ENCODE results near the gene KRTAP2-1.
"Not testable (repeated sequence)": the region's sequence is repeated elsewhere in the genome, so short reads cannot be mapped to it uniquely, and the experiment has no call there.

The KRTAP2-1 gene, protein sequence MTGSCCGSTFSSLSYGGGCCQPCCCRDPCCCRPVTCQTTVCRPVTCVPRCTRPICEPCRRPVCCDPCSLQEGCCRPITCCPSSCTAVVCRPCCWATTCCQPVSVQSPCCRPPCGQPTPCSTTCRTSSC

DNA sequence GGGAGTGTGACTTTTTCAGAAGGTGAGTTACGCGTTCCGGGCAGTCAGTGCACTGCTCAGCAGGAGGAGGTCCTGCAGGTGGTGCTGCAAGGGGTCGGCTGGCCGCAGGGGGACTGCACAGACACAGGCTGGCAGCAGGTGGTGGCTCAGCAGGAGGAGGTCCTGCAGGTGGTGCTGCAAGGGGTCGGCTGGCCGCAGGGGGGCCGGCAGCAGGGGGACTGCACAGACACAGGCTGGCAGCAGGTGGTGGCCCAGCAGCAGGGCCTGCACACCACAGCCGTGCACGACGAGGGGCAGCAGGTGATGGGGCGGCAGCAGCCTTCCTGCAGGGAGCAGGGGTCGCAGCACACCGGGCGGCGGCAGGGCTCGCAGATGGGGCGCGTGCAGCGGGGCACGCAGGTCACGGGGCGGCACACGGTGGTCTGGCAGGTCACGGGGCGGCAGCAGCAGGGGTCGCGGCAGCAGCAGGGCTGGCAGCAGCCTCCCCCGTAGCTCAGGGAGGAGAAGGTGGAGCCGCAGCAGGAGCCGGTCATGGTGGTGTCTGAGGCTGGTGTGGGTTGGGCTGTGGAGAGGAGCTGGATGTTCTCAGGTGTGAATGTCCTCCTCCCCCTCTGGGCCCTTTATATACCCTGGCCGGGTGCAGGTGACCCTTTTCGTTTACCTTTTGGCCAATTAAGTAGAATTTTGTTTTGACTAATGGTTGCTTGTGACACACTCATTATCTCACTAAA, at the start of gene KRTAP2-1:
KRTAP2-1 (minus strand) TSS at position 582 of the 731 bp plus-strand sequence; CDS start at position 533, 49 bp downstream.
- not testable (repeated sequence) for DNase-seq

DNA sequence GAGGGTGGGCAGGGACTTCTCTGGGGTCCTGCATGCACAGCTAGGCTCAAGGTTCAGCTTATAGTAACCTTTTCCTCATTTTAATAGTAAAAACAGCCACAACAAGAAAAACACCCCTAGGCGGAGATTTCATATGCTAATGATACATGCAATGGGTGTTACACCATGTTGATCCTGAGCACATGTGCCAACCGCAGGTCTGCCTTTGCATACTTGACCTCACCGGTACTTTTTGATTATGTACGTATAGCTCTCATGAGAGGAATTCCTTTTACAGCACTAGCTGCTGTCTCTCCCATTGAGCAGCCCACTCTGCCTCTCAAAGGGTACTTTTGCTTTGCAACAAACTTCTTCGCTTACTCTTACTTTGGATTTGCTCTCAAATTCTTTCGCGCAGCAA, 48.9 kb upstream of the KRTAP2-1 start:
- DNase-seq = no peak

DNA sequence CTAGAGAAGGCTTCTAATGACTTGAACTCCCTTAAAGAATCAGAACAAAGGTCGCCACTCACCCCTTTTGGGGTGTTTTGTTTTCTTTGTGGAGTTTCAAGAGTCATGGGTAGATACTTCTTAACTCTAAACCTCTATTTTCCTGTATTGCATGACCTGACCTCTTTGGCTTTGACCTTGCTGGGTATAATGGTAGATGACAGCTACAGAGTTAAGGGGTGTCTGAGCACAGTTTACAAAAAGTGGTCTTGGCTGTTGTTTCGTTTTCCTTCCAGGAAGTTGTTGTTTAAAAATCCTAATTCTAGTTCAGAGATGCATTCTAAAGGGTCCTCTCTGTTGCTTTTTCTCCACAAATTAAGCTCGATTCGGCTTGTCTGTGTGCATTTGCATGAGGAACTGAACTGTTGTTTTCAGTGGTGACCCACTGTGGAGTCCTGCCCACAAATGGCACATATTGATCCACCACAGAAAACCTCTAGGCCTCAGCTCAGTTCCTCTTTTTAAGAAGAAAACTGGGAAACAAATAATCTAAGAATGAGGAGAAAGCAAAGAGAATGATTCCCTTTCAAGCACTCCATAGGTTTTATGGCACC, 41.7 kb upstream of the KRTAP2-1 start:
- DNase-seq = not testable (repeated sequence)

DNA sequence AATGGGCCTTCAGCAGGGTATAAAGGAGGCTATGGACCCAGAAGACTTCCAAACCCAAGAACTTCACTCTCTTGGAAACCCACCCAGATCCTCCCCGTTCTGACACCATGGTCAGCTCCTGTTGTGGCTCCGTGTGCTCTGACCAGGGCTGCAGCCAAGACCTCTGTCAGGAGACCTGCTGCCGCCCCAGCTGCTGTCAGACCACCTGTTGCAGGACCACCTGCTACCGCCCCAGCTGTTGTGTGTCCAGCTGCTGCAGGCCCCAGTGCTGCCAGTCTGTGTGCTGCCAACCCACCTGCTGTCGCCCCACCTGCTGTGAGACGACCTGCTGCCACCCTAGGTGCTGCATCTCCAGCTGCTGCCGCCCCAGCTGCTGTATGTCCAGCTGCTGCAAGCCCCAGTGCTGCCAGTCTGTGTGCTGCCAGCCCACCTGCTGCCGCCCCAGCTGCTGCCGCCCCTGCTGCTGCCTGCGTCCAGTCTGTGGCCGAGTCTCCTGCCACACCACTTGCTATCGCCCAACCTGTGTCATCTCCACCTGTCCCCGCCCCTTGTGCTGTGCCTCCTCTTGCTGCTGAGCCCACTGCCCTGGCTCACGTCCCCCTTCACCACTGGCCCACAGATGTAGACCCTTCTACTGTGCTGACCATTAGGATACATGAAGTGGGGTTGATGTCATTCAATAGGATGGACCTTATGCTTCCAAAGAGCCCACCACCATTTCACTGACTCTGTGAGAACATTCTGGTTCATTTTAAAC, 37.2 kb upstream of the KRTAP2-1 start, which contains the start of gene KRTAP4-7:
KRTAP4-7 (plus strand) TSS at position 51 of the 757 bp plus-strand sequence; CDS start at position 108, 57 bp downstream.
- not testable (repeated sequence) for DNase-seq

DNA sequence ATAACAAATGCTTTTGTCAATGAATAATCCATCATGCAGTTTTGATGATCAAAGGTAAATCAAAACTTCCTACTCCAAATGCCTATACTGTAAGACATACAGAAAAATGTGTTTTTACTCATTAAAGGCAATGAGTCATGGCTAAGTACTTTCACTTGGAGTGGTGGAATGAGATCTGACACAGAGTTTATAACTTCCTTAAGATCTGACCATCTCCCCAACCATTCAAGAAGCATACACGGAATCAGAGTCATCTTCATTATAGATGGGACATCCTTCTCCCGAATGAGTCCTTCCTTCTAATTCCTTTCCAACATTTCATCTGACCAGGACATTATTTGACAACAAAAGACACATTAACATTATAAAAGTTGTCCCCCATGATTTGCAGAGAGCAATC, 36.3 kb upstream of the KRTAP2-1 start:
- not testable (repeated sequence) for DNase-seq

DNA sequence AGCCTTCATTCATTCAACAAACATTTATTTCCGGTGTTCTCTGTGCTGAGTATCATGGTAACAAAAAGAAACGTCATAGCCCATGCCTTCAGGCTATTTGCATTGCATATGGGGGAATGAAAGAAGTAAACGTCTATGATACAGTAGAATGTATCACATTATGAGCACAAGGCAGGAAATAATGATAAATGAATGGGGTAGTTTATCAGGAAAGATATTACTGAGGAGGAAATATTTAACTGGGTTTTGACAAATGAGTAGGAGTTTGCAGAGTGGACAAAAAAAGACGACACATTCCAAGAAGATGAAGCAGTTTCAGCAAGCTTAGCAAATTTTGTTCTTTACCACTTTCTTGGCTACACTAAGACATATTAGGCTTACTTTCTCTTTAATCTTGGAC, 35.5 kb upstream of the KRTAP2-1 start:
- no peak for DNase-seq

DNA sequence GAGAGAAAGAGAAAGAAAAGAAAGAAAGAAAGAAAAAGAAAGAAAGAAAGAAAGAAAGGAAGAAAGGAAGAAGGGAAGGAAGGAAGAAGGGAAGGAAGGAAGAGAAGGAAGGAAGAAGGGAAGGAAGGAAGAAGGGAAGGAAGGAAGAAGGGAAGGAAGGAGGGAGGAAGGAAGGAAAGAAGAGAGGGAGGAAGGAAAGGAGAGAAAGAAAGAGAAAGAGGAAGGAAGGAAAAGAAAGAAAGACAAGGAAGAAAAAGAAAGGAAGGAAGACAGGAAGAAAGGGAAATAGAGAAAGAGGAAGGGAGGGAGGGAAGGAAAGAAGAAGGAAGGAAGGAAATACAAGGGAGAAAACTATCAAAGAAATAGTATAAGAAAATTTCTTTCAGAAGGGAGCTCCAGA, 29.7 kb upstream of the KRTAP2-1 start:
- no peak for DNase-seq

DNA sequence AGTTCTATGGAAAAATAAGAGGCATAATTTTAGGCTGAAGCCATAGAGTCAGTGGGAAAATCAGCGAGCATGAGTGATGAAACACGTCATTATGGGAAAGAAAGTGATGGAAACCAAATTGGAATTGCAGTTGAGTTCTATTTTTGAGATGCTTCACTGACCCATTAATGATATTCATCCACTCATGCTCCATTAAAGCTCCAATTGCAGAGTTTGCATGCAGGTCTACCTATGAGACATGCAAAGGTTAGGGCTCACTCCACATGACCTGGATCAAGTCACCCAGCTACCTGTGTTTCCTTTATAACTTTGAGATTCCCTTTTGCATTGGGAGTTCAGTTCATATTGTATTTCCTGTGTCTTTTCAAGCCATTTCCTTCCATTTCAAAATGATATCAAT, 26.6 kb upstream of the KRTAP2-1 start:
- DNase-seq = no peak

DNA sequence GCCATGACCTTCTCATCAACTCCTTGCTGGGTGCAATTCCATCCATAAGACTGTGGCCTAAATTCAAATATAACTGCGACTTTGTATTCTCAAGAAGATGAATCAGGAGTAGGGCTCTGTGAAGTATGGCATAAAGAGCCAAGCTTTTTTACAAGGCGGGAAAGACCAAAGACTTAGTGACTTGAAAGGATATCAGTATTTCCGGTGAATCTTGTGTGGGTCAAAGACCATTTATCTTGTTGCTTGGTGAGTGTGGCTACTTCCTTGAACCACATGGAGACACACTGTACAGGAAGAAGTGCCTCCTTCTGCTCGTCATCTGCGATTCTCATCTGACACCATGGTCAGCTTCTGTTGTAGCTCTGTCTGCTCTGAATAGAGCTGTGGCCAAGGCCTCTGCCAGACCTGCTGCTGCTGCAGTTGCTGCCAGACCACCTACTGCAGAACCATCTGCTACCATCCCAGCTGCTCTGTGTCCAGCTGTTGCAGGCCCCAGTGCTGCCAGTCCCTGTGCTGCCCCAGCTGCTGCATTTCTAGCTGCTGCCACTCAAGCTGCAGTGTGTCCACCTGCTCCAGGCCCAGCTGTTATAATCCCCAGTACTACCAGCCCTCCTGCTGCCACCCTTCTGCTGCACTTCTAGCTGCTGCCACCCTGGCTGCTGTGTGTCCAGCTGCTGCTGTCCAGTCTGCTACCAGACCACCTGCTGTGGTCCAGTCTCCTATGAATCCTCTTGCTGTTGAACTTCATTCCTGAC, 24.7 kb upstream of the KRTAP2-1 start:
- no peak for DNase-seq

DNA sequence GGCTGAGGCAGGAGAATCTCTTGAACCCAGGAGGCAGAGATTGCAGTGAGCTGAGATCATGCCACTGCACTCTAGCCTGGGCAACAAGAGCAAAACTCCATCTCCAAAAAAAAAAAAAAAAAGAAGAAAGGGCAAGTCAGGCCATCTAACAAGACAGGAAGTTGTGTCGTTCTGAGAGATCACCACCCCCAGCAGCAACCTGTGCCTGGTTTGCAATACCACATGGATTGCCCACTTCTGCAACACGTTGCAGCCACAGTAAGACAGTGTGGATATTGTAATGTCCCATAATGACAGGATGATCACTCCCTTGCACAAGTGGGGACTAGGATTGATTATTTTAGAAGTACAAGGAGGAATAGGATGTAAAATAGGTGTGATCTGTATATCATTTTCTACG, 21.9 kb upstream of the KRTAP2-1 start:
- no peak for DNase-seq

DNA sequence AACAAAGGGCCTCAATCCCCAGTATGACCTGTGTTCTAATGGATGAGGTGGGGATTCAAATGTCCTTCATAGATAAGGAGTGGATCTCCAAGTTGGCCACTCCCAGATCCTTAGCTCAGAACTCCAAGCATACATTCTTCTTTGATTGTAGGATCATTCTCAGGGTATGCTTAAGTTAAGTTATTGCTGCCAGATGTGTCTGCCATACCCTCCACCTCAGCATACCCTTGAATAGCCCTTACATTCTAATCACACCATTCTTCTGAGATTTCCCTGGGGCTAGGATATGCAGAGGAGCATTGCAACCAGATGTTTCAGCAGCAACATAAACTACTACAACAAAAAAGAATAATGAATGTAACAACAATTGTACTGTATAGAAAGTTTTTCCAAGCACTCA, 20.2 kb upstream of the KRTAP2-1 start:
- DNase-seq = no peak

DNA sequence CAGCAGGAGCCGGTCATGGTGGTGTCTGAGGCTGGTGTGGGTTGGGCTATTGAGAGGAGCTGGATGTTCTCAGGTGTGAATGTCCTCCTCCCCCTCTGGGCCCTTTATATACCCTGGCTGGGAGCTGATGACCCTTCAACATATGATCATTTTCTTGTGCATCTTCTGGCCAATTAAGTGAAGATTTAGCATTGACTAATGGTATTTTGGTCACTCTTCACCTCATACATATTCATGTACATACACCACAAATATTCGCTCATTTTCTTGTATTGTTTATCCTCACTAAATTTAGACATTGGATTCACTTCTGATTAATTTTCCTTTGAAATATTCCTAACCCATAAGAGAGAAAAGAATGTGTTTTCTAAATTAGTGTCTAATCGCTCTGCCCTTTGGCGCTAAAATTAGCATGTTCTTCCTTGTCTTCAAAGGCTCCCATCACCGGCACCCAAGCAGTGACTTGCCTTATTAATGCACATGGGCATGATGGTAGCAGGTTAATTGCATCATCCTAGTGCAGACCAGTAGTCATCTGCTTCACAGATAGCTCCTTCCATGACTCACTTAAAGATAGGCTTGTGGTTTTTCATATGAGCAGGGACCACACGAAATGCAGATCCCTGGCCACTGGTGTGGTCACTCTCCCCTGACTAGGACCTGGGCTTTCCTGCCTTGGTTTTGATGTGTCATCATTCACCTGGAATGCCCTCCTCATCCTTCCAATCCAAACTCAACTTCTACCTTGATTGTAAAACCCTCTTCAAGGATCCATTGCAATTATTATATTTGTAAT, 18.9 kb upstream of the KRTAP2-1 start, which contains the start of gene KRTAP2-4:
KRTAP2-4 (minus strand) TSS at position 51 of the 796 bp plus-strand sequence; CDS start at position 17, 34 bp downstream.
- DNase-seq = no peak

DNA sequence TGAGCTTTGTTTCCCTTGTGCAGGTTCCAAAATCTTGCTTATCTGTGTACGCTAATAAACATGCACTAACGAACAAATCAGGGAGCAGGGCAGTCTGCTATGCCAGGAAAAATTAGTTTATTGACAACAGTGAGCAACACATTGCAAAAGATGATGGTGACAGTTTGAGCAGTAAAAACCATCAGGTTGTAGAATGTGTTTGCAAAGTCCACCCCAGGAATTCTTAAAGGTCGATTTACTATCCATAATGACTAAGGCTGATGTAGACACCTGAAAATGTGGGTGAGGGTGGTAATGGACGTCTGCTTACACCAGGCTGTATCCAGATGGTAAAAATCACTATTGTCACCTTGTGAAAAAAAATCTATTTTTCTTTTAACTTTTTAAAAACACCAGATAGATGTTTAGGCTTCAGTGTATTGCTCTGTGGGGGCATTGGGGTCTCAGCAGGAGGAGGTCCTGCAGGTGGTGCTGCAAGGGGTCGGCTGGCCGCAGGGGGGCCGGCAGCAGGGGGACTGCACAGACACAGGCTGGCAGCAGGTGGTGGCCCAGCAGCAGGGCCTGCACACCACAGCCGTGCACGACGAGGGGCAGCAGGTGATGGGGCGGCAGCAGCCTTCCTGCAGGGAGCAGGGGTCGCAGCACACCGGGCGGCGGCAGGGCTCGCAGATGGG, 18.0 kb upstream of the KRTAP2-1 start:
- not testable (repeated sequence) for DNase-seq

DNA sequence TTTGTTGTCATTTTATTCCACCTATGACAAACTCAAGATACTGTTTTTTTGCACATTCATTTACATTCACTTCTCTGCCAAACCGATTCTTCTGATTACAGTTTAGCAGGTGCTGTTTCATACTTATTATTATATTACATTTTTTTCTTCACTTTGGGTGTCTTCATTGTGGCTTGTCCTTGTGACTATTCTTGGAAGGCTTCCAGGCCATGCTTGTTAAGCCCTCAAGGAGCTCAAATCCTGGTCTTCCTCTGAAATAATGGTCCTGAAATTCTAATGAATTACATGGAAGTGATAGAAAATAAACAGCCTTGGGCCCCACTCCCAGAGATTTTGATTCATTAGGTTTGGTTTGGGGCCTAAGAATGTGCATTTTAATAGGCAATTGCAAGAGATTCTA, 17.2 kb upstream of the KRTAP2-1 start:
- DNase-seq = no peak

DNA sequence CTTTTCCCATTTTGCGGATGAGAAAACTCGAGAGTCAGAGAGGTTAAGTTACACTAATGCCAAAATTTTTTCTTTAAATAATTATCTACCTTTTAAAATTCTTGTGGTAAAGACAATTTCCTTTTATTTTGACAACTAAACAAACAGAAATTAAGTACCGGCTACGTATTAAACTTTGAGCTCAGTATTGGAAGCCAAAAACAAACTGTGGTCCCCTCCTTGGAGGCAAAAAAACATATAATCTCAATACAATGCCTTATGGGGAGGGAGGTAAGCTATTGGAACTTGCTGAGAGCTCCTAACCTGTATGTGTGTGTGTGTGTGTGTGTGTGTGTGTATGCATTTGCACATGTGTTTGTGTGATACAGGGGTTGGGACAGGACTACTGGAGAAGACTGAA, 16.3 kb upstream of the KRTAP2-1 start:
- no peak for DNase-seq

DNA sequence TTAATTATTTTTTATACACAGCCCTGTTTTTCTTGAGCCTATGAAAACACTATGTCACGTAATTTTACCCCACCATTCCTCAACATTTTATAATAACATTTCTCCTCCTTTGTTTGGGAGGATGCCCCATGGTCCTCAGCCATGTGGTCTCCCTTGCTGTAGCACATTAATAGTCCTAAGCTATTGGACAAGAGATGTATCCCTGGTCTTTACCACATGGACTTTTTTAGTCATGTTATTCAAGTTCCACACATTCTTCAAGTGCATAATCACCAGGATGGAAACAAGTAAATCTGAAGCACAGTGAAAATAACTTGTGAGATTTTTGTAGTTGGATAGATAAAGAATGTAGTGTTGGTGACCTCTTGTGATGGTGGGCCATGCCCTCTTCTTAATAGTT, 14.8 kb upstream of the KRTAP2-1 start:
- no peak for DNase-seq

DNA sequence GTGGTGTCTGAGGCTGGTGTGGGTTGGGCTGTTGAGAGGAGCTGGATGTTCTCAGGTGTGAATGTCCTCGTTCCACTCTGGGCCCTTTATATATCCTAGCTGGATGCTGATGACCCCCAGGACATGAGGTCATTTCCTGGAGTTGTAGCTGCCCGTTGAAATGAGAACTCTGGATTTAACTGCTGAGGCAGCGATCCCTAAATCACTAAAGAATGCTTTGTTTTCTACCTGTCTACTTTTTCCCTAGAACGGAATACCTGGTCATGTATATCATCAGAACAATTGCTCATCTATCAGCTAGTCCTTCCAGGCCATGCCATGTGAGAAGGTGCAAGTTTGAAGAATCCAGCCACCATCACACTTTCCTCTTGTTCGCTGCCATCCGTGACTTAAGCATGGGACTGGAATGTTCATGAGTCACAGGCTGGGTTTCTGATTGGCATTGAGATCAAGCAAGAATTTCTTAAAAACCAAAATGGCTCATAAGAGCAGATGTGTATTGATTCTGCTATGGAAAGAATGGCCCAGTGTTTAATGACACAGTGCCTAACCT, 13.0 kb upstream of the KRTAP2-1 start, which contains the start of gene KRTAP2-3:
KRTAP2-3 (minus strand) TSS at position 63 of the 553 bp plus-strand sequence. CDS start 64 bp downstream, outside the sequence.
- no peak for DNase-seq

DNA sequence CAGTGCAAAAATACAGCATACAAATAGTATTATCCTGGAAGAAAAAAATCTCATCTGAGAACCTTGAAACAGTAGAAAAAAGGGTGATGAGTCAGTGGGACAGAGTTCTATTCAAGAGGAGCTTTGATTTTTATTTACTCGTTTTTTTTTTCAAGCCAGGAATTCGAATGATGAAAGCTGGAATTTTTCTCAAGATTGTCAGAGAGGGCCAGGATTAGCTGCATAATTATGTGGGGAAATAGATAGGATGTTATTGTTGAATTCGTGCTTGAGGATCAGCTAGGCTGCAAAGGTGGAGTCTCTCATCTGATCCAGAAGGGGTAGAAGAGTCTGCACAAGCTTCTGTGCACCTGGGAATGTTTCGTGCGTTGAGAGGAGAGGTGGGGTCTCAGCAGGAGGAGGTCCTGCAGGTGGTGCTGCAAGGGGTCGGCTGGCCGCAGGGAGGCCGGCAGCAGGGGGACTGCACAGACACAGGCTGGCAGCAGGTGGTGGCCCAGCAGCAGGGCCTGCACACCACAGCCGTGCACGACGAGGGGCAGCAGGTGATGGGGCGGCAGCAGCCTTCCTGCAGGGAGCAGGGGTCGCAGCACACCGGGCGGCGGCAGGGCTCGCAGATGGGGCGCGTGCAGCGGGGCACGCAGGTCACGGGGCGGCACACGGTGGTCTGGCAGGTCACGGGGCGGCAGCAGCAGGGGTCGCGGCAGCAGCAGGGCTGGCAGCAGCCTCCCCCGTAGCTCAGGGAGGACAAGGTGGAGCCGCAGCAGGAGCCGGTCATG, 12.3 kb upstream of the KRTAP2-1 start:
- DNase-seq = not testable (repeated sequence)

DNA sequence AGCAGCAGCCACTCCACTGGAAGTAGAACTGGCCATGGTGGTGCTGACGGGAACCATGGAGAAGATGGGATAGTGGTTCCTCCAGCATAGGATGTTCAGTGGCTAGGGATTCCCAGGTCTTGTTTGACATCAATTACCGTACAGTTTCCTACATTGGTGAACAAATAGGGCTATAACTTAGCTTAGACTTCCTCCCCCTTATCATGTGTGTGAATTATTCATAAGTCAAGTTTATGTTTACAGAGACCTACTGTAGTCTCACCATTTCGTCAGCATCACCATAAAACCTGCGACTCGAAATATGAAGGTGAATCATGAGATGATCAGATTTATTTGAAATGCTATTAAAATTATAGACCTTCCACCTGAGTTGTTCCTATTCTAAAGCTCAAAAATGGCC, 11.6 kb upstream of the KRTAP2-1 start:
- no peak for DNase-seq

DNA sequence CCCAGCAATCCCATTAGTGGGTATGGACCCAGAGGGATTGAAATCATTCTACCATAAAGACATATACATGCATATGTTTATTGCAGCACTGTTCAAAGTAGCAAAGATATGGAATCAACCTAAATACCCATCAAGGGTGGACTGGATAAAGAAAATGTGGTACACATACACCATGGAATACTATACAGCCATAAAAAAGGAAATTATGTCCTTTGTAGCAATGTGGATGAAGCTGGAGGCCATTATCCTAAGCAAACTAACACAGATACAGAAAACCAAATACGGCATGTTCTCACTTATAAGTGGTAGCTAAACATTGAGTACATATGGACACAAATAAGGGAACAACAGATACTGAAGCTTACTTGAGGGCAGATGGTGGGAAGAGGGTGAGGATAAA, 10.4 kb upstream of the KRTAP2-1 start:
- no peak for DNase-seq
